GM19025 (cell line): Measurements from ENCODE around the gene PDGFA.

ENCODE experiments used
- ATAC-seq: cut with Tn5 transposase; IDR thresholded peaks from one replicate; pipeline ENCODE4 v1.9.1; 2021; ENCODE audit warnings: mild to moderate bottlenecking, low read depth, moderate library complexity; ENCODE audit not compliant: unreplicated experiment

Gene PDGFA

GRCh38 chr7:507623-508300 is 11.9 kb downstream of the PDGFA start:
- ATAC-seq = no peak

GRCh38 chr7:506921-507622 is 12.6 kb downstream of the PDGFA start:
- no peak for ATAC-seq

- no peak for ATAC-seq
Measured at GRCh38 chr7:506391-506831, 13.2 kb downstream of the PDGFA start.

GRCh38 chr7:505171-505570 is 14.5 kb downstream of the PDGFA start:
- no peak for ATAC-seq

- ATAC-seq = no peak
Measured at GRCh38 chr7:504221-505111, 15.2 kb downstream of the PDGFA start.

- ATAC-seq = no peak
Measured at GRCh38 chr7:503575-504111, 16.0 kb downstream of the PDGFA start.

GRCh38 chr7:502296-502695 is 17.4 kb downstream of the PDGFA start:
- no peak for ATAC-seq

GRCh38 chr7:501526-501925 is 18.1 kb downstream of the PDGFA start:
- no peak for ATAC-seq

GRCh38 chr7:500521-501420 is 18.9 kb downstream of the PDGFA start:
- ATAC-seq = no peak

GRCh38 chr7:499853-500485 is 19.7 kb downstream of the PDGFA start:
- ATAC-seq = no peak

- ATAC-seq = no peak
Measured at GRCh38 chr7:498678-499641, 20.7 kb downstream of the PDGFA start.

GRCh38 chr7:497946-498655 is 21.5 kb downstream of the PDGFA start:
- ATAC-seq = no peak

GRCh38 chr7:497346-497745 is 22.3 kb downstream of the PDGFA start:
- ATAC-seq = no peak

GRCh38 chr7:496528-497295 is 22.9 kb downstream of the PDGFA start:
- ATAC-seq = no peak

- ATAC-seq = no peak
Measured at GRCh38 chr7:495761-496321, 23.8 kb downstream of the PDGFA start.

- no peak for ATAC-seq
Measured at GRCh38 chr7:495326-495725, 24.3 kb downstream of the PDGFA start.

GRCh38 chr7:494906-495305 is 24.7 kb downstream of the PDGFA start:
- ATAC-seq = no peak
